Ovary (tissue), 3 donors: ENCODE measurements around the gene BTG1.

Source experiments
- POLR2A ChIP-seq: fragments of 450-650 bp; IDR thresholded peaks from one replicate; pipeline ENCODE4 v1.6.1; 2017; ENCODE audit warnings: antibody characterized with exemption, mild to moderate bottlenecking, moderate library complexity
- TF ChIP-seq, protein P1 (sequence below), 3 donors: fragments of 450-650 bp in 2 of 3; fragments of 200-600 bp in 1 of 3; IDR thresholded peaks; one replicate each; pipeline versions ENCODE4 v1.5.1 to v1.8.0; 2016 to 2022; ENCODE audit warnings: antibody characterized with exemption in 3 of 3, mild to moderate bottlenecking in 1 of 3
- donor health status: DM: no; HTN: no; CAD: no.

DNA sequence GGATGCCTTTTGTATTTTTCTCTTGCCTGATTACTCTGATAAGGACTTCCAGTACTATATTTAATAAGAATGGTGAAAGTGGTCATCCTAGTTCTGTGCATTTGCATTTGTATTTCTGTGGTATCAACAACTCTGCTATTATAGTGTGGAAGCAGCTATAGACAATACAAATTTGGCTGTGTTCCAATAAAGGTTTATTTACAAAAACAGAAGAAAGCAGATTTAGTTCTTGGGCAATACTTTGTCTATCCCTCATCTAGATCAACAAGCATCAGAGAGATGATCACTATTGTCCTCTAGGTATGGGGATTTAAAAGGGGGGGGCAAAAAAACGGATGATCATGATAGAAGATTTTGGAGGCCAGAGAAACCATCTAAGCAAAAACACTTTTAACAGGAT, 19.1 kb upstream of the BTG1 start:
- TF ChIP-seq POLR2A, result no peak
- TF ChIP-seq, protein P1, sequence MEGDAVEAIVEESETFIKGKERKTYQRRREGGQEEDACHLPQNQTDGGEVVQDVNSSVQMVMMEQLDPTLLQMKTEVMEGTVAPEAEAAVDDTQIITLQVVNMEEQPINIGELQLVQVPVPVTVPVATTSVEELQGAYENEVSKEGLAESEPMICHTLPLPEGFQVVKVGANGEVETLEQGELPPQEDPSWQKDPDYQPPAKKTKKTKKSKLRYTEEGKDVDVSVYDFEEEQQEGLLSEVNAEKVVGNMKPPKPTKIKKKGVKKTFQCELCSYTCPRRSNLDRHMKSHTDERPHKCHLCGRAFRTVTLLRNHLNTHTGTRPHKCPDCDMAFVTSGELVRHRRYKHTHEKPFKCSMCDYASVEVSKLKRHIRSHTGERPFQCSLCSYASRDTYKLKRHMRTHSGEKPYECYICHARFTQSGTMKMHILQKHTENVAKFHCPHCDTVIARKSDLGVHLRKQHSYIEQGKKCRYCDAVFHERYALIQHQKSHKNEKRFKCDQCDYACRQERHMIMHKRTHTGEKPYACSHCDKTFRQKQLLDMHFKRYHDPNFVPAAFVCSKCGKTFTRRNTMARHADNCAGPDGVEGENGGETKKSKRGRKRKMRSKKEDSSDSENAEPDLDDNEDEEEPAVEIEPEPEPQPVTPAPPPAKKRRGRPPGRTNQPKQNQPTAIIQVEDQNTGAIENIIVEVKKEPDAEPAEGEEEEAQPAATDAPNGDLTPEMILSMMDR (IDR thresholded peaks at IDR 0.05), result no peak
